ENCODE measurements around the gene PIGV.
"Not testable (repeated sequence)": the region's sequence is repeated elsewhere in the genome, so short reads cannot be mapped to it uniquely, and the experiment has no call there.

Gene PIGV

GRCh38 chr1:26844424-26845196 is 56.9 kb downstream of the PIGV start:
- TF ChIP-seq SUZ12 (IDR thresholded peaks at IDR 0.05; ENCODE audit: extremely low read depth, insufficient read depth, insufficient read length) (no peak), YY1 (IDR thresholded peaks at IDR 0.05; ENCODE audit: insufficient read depth, insufficient read length) (no peak), ZNF274 (IDR thresholded peaks at IDR 0.05; ENCODE audit: low read depth, low read length) (no peak)

GRCh38 chr1:26847826-26848225 is 60.1 kb downstream of the PIGV start:
- not testable (repeated sequence) for H3K9ac ChIP-seq (ENCODE audit: insufficient read length, low read depth); H3K9me3 ChIP-seq (ENCODE audit: insufficient read depth, low read length); DNase-seq (ENCODE audit: low read depth, low spot score); H3K4me1 ChIP-seq (ENCODE audit: insufficient read depth, insufficient read length); H3K4me3 ChIP-seq (ENCODE audit: insufficient read length, low read depth); H3K27me3 ChIP-seq (ENCODE audit: insufficient read depth, insufficient read length)
- H3K36me3 ChIP-seq (ENCODE audit: insufficient read depth, insufficient read length, low read length) = peaks cover 76% of the 10 kb centered on the region

More at GRCh38 chr1:26844424-26845196, 56.9 kb downstream of the PIGV start:
- no peaks in the 10 kb centered on the region for H3K4me1 ChIP-seq (ENCODE audit: insufficient read depth, insufficient read length)
- H3K9ac ChIP-seq (ENCODE audit: insufficient read length, low read depth) = no peak overlapping the region
- no peaks in the 10 kb centered on the region for H3K9me3 ChIP-seq (ENCODE audit: insufficient read depth, low read length)
- no peak overlapping the region for H3K4me3 ChIP-seq (ENCODE audit: insufficient read length, low read depth)
- no peaks in the 10 kb centered on the region for H3K27me3 ChIP-seq (ENCODE audit: insufficient read depth, insufficient read length)
- no peak for DNase-seq (ENCODE audit: low read depth, low spot score)
- peaks cover 72% of the 10 kb centered on the region for H3K36me3 ChIP-seq (ENCODE audit: insufficient read depth, insufficient read length, low read length)

All from NT2/D1 (cell line).